Anterior cingulate cortex (tissue), 58 donors: Measurements from ENCODE around the gene CCDC54.
A peak's percentile ranks its signal among the peaks of the same experiment; 100 is the strongest.
"Not testable (repeated sequence)": the region's sequence is repeated elsewhere in the genome, so short reads cannot be mapped to it uniquely, and the experiment has no call there.

Experiments used
- DNase-seq, 58 donors: peaks; one replicate each; lab custom pipeline; 2025; lab: John Stamatoyannopoulos, UW

Gene CCDC54

GRCh38 chr3:107377151-107377550 lies at the start of gene CCDC54:
CCDC54 (plus strand) TSS chr3:107377439; CDS start chr3:107377588, 149 bp downstream.
- no peak for DNase-seq

DNA sequence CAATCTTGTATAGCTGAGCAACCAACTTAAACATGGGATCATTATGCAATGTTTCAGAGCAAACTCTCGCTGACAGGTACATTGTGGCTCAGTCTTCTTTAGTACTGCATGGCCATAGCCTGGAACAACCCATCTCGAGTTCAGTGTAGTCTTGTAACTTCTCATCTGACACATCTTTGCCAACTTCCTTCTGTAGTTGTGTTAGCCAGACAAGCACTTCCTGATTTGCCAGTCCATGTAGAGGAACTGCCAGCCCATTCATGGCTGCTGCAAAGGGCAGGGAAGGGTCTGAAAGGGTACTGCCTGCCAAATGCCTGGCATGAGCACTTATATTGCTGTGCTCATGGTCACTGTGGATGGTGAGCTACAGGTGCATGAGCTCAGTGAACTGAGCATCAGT lies 49.2 kb upstream of the CCDC54 start:
- DNase-seq = no peak

GRCh38 chr3:107329088-107329487 lies 48.2 kb upstream of the CCDC54 start:
- no peak for DNase-seq

GRCh38 chr3:107339690-107340089 lies 37.5 kb upstream of the CCDC54 start:
- not testable (repeated sequence) for DNase-seq

GRCh38 chr3:107344722-107345121 lies 32.5 kb upstream of the CCDC54 start:
- DNase-seq = no peak

DNA sequence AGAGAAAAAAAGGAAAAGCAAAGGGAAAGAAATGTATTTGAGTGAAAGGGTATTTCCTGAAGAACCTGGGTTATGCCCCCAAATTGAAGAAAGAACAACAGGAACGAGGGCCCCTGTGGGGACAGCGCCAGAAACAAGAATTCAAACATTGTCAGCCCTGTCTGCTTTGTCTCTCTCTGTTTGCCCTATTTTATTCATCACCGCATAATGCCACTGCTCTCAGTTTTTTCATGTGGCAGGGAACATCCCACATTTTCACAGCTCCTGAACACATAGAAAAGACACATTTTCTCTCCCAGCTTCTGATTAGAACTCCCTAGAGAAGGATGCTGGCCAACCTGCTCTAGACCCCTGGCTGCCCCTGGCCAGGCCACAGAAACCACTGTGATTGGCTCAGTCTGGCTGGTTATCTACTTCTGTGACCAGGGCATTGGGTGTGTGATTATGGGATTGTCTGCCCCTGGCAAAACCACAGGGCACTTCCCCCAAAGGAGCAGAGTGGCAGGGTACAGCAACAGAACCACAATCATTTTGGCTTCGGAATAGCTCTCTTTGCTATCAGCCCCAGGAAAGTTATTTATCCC lies 31.3 kb upstream of the CCDC54 start:
- DNase-seq = peak in 7 of 58 donors; percentile 3 to 45 (median 13)

DNA sequence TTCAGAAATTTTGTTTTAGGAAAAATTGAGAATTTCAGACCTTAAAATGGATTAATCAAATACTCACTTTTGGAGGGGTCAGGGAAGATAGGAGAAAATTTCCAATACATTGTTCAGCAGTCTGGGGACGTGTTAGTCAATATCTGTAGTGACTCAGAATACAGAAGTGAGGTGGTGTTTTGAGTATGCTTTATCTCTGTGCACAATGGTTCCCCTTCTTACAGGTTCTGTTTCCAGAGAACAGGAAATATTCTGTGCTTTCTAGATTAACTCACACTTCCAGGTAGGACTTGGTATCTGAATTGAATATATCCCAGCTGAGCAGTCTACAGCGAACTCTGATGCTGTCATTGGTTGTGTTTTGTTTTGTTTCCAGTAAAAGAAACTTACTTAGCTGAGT lies 30.7 kb upstream of the CCDC54 start:
- DNase-seq = no peak

GRCh38 chr3:107347751-107348150 lies 29.5 kb upstream of the CCDC54 start:
- DNase-seq = no peak

DNA sequence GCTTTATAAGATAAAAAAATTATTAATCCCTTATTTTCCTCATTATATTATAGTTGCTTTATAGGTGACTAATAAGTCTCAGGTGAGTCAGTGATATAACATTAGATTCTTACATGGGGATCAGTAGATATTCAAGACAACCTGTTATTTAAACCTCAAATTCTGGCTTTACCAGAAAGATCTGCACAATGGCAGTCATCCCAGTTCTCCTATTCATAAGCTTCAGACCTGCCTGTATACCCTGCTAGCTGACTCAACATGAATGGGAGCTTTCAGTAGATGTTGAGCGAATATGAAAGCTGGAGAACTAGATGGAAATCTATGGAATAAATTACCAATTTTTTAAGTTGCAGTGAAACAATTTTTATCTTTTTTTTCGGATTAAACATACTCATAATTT lies 20.5 kb upstream of the CCDC54 start:
- no peak for DNase-seq

DNA sequence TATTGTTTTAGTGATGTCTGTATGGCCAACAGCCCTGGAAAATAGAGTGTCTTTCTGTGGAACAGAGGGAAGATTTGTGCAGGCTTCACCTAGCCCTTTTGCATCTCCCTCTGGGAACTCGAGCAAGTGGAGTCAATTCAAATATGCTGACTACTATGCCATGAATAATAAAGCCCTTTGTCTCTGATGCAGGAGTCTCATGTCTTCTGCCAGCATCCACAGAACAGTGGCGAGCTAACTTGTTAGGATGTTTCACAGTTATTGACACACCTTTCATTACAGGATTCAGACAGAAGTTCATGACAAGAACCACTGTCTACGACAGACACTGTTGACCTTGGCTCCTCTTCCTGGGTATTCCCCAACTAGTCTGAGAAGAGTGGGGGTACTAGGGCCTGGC lies 15.6 kb upstream of the CCDC54 start:
- DNase-seq = peak in 6 of 58 donors; percentile 13 to 33 (median 18)

- DNase-seq = no peak
Measured at GRCh38 chr3:107365051-107365450, 12.2 kb upstream of the CCDC54 start.

- DNase-seq = no peak
Measured at GRCh38 chr3:107366766-107367165, 10.5 kb upstream of the CCDC54 start.

- no peak for DNase-seq
Measured at GRCh38 chr3:107367353-107367752, 9.9 kb upstream of the CCDC54 start.

DNA sequence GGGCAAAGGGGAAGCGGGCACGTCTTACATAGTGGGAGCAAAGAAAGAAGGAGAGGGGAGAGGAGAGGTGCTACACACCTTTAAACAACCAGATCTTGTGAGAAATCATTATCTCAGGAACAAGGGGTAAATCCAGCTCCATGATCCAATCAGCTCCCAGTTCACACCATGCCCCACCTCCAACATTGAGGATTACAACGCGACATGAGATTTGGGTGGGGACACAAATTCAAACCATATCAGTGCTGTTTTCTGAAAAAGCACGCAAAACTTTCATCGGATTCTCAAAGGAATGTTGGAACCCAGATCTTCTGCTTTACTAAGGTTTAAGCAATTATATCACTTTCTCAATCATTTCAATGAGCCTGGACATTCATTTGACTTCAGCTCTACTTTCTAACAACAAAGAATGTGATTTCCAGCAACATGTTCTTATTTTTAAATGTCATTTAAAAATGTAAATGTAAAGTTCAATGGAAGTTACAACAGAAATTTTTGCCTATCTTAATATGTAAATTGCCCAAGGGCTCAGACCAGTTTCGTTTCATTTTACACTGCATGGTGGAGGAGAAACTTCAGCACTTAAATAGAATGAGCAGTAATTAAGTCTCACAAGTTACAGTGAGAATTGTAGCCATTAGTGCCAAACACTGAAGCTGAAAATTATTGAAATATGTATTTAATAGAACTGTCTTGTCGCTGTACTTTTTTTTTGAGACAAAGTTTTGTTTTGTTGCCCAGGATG lies 8.4 kb upstream of the CCDC54 start:
- DNase-seq = no peak

GRCh38 chr3:107369791-107370190 lies 7.4 kb upstream of the CCDC54 start:
- DNase-seq = no peak

- DNase-seq = no peak
Measured at GRCh38 chr3:107370907-107371306, 6.3 kb upstream of the CCDC54 start.

DNA sequence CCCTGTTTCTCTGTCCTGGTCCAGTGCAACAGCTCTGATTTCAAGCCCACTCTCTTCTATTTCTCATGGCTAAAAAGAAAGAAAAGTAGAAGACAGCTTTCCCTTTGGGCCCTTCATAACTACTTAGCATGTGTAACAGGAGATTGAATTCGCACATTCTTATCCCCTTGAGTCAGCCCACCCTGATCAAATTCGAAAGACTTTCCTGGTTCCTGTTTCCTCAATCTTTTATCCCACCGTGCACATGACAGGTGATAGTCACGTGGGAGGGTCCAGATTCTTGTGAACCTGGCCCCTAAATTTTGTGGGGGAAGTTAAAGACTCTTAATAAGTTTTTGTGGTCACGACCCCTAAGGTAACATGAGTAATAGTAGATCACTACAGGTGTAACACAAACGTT lies 4.7 kb upstream of the CCDC54 start:
- DNase-seq = no peak

- no peak for DNase-seq
Measured at GRCh38 chr3:107373896-107374295, 3.3 kb upstream of the CCDC54 start.

GRCh38 chr3:107375682-107376081 lies 1.6 kb upstream of the CCDC54 start:
- no peak for DNase-seq

DNA sequence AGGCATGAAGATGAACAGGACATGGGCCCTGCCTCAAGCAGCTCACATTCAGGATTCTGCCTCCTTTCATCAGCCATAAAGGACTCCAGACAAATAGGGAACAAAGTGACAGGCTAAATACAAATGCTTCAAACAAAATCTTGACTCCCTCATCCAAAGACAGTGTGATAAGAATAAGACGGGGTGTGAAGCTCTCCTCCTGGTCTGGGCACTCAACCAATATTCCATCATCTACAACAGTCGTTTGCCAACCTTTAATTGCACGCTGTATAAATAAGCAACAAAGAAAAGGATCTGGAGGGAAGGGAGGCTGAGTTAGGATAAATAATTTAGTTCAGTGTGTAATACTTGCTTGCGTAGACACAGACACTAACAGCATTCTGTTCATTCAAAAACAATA lies 5.4 kb downstream of the CCDC54 start:
- no peak for DNase-seq

DNA sequence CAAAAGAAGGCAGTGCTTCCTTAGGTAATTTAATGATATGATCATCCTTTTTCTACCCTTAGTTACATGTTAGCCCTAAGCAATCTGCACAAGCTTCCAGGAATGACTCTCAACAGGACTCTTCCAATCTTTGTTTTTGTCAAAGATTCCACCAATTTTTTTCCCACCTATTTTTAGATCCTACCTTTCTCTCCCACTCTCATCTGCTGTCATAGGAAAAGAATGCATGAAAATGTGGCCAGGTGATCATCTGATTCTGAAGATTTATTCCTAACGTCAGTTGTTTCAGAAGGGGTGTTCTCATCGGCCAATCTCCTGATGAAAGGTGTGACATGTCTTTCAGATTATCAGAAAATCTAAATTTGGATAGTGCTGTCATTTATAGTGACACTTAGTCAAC lies 7.2 kb downstream of the CCDC54 start:
- no peak for DNase-seq

- peak in 2 of 58 donors; percentile 20 to 80 for DNase-seq
Measured at GRCh38 chr3:107384907-107385306, 7.7 kb downstream of the CCDC54 start.
